ENCODE measurements around the gene KRTAP21-1.

GRCh38 chr21:30769724-30770431, 14.7 kb upstream of the KRTAP21-1 start:
- TF ChIP-seq GATA2 (IDR thresholded peaks at IDR 0.05; ENCODE audit: low read depth, low read length) (no peak), GATA3 (IDR thresholded peaks at IDR 0.05; ENCODE audit: low read depth, low read length) (no peak)

Measured in SH-SY5Y (cell line).